Measurements from ENCODE around the gene OTOP2.

OTOP2 gene

DNA sequence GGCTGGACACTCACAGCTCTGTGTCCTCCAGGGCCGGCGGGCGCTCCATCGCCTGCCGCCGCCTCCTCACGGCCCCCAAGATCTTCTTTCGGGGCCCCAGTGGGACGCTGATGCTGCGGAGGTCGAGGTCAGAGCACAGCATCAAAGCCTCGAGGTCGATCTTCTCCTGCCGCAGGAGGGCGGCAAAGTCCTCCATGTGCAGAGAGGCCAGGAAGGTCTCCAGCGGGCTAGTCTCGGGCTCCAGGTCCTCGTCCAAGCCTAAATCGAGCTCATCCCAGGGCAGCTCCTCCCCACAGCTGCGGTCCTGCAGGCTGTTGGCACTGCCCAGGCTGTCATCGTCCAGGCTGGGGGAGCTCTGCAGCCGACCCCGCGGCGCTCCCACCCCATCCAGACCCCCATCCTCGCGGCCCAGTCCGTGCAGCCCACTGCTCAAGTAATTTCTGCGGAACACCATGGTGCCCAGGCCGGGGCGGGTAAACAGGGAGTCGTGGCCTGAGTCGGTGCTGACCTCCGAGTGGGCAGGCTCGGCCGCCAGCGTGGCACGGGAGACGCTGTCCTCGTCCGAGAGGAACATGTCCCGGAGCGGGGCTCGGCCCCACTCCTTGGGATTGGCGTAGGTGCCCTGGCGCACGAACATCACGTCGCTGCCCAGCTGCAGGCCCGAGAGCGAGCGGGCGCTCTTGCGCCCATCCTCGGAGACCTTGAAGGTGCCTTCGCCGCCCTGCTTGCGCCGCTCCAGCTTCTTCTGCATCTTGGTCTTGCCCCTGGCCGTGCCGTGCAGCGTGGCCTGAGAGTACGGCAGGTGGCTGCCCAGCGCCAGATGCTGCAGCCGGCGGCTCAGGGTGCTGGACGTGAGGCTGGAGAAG lies 4.4 kb upstream of the OTOP2 start:
- Histone ChIP-seq H3K4me1 (ENCODE audit: control insufficient read depth, insufficient read depth, low read length) (peaks cover 18% of the 10 kb centered on the region), H3K4me3 (ENCODE audit: low read length in 2 of 2) (no peak overlapping the region), H3K36me3 (ENCODE audit: control insufficient read depth in 2 of 2, insufficient read depth in 2 of 2, low read length in 2 of 2) (no peaks in the 10 kb centered on the region), H3K27me3 (ENCODE audit: control insufficient read depth in 1 of 2, insufficient read depth in 2 of 2, low read length in 2 of 2) (peaks cover 38 to 39% of the 10 kb centered on the region in 2 donors), H3K9me3 (ENCODE audit: control insufficient read depth in 2 of 2, low read length in 2 of 2) (no peaks in the 10 kb centered on the region), H3K9ac (ENCODE audit: low read length in 2 of 2) (no peak overlapping the region), H3K27ac (ENCODE audit: low read length) (no peak overlapping the region)

DNA sequence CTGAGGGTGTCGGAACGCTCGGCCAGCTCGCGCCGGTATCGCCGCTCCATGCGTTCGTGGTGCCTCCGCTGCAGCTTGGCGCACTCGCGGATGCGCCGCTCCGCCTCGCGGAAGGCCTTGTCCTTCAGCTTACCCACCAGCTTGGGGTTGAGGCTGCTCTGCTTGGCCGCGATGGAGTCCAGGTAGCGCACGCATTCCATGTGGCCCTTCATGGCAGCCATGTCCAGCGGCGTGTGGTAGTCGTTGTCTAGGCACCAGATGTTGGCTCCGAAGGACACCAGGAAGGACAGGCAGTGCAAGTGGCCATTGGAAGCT lies 3.8 kb upstream of the OTOP2 start:
- Histone ChIP-seq H3K27me3 (ENCODE audit: control insufficient read depth in 1 of 2, insufficient read depth in 2 of 2, low read length in 2 of 2) (peaks cover 44% of the 10 kb centered on the region in 2 donors), H3K27ac (ENCODE audit: low read length) (no peak overlapping the region), H3K9me3 (ENCODE audit: control insufficient read depth in 2 of 2, low read length in 2 of 2) (no peaks in the 10 kb centered on the region), H3K4me3 (ENCODE audit: low read length in 2 of 2) (no peak overlapping the region), H3K4me1 (ENCODE audit: control insufficient read depth, insufficient read depth, low read length) (peaks cover 21% of the 10 kb centered on the region), H3K9ac (ENCODE audit: low read length in 2 of 2) (no peak overlapping the region), H3K36me3 (ENCODE audit: control insufficient read depth in 2 of 2, insufficient read depth in 2 of 2, low read length in 2 of 2) (no peaks in the 10 kb centered on the region)

DNA sequence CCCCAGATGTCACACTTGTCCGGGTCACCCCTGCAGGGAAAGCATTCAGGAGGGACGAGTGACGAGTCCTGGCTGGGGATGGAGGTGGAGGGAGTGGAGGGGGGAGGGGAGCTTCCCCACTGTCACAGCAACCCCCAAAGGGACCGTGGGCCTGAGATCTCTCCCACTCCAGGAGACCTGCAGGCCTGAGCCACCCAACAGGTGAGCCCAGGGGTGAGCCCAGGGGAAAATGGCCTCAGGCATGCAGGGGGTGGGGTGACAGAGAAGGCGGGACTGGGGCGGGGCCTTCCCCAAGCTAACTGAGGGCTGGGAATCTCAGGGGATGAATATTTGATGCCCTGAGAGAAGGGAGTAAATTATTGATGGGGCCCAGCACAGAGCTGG lies 3.4 kb upstream of the OTOP2 start:
- H3K27me3 ChIP-seq (ENCODE audit: control insufficient read depth in 1 of 2, insufficient read depth in 2 of 2, low read length in 2 of 2) = peaks cover 48% of the 10 kb centered on the region in 2 donors
- H3K4me1 ChIP-seq (ENCODE audit: control insufficient read depth, insufficient read depth, low read length) = peaks cover 21% of the 10 kb centered on the region
- H3K36me3 ChIP-seq (ENCODE audit: control insufficient read depth in 2 of 2, insufficient read depth in 2 of 2, low read length in 2 of 2) = no peaks in the 10 kb centered on the region
- no peak overlapping the region for H3K4me3 ChIP-seq (ENCODE audit: low read length in 2 of 2)
- no peak overlapping the region for H3K27ac ChIP-seq (ENCODE audit: low read length)
- no peak overlapping the region for H3K9ac ChIP-seq (ENCODE audit: low read length in 2 of 2)
- H3K9me3 ChIP-seq (ENCODE audit: control insufficient read depth in 2 of 2, low read length in 2 of 2) = no peaks in the 10 kb centered on the region

DNA sequence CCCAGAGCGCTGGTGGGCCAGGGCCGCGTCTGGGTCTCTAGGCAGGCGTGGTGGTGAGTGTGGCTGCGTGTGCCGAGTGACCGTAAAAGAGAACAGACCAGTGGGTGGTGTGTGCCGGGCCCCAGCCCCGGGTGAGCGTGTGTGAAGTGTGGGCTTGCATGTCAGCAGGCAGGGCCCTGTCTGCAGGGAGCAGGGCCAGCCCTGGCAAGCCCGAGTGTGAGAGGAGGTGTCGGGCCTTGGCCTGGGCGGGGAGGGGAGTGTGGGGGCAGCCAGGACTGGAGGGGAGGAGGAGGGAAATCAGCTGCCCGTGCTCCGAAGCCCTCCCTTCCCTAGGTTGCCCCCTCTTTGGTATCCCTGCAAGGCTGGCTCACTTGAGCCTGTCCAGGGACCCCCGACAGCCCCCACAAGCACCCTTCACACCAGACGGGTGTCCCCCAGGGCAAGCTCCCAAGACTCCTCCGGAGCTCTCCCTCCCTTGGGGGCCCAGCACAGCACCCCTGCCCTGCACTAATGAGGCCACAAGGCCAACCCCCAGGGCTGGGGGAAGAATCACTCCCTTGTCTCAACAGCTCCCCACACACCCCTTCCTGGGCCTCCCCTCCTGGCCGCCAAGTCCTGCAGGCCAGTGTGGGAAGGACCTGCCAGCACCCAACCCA lies 2.9 kb upstream of the OTOP2 start:
- Histone ChIP-seq H3K9me3 (ENCODE audit: control insufficient read depth in 2 of 2, low read length in 2 of 2) (no peaks in the 10 kb centered on the region), H3K36me3 (ENCODE audit: control insufficient read depth in 2 of 2, insufficient read depth in 2 of 2, low read length in 2 of 2) (no peaks in the 10 kb centered on the region), H3K27me3 (ENCODE audit: control insufficient read depth in 1 of 2, insufficient read depth in 2 of 2, low read length in 2 of 2) (peaks cover 52 to 53% of the 10 kb centered on the region in 2 donors), H3K9ac (ENCODE audit: low read length in 2 of 2) (no peak overlapping the region), H3K4me3 (ENCODE audit: low read length in 2 of 2) (no peak overlapping the region), H3K27ac (ENCODE audit: low read length) (no peak overlapping the region), H3K4me1 (ENCODE audit: control insufficient read depth, insufficient read depth, low read length) (peaks cover 21% of the 10 kb centered on the region)

DNA sequence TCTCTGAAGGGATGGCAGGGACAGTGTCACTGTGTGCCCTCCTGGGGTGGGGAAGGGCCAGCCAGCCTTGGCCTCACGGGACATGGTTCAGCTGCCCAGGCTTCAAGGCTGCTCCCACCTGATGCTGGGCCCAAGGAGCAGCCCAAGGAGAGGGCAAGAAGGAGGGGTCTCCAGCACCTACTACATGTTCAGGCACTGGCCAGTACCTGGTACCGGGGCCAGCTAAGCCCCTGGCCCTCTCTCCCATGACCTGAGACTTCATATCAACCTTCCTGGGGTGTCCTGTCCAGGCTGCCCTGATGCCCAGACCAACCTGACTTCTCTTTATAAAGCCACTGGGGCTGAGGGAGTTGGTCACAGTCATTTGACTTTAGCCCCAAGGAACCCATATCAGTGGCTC lies 2.3 kb upstream of the OTOP2 start:
- peaks cover 49 to 56% of the 10 kb centered on the region in 2 donors for H3K27me3 ChIP-seq (ENCODE audit: control insufficient read depth in 1 of 2, insufficient read depth in 2 of 2, low read length in 2 of 2)
- H3K9ac ChIP-seq (ENCODE audit: low read length in 2 of 2) = no peak overlapping the region
- no peak overlapping the region for H3K4me3 ChIP-seq (ENCODE audit: low read length in 2 of 2)
- H3K9me3 ChIP-seq (ENCODE audit: control insufficient read depth in 2 of 2, low read length in 2 of 2) = no peaks in the 10 kb centered on the region
- no peak overlapping the region for H3K27ac ChIP-seq (ENCODE audit: low read length)
- H3K36me3 ChIP-seq (ENCODE audit: control insufficient read depth in 2 of 2, insufficient read depth in 2 of 2, low read length in 2 of 2) = no peaks in the 10 kb centered on the region
- peaks cover 21% of the 10 kb centered on the region for H3K4me1 ChIP-seq (ENCODE audit: control insufficient read depth, insufficient read depth, low read length)

DNA sequence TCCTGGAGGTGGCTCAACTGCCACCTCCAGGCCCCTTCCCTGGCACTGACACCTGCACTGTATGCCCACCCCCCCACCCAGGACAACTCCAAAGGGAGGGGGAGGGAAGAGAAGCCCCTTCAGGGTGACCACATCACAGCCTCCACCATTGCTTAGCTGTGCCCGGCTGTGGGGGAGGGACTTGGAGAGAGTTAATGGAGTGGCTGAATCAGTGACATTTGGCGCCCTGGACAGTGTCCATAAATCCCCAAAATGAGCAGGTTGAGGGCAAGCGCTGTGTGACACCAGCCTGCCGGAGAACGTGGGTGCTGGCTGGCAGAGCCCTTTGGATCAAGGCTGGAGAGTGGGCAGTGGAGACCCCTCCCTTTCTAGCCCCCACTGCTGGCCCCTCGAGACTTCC lies 1.9 kb upstream of the OTOP2 start:
- H3K9me3 ChIP-seq (ENCODE audit: control insufficient read depth in 2 of 2, low read length in 2 of 2) = no peaks in the 10 kb centered on the region
- peaks cover 21% of the 10 kb centered on the region for H3K4me1 ChIP-seq (ENCODE audit: control insufficient read depth, insufficient read depth, low read length)
- H3K27ac ChIP-seq (ENCODE audit: low read length) = no peak overlapping the region
- peaks cover 50 to 59% of the 10 kb centered on the region in 2 donors for H3K27me3 ChIP-seq (ENCODE audit: control insufficient read depth in 1 of 2, insufficient read depth in 2 of 2, low read length in 2 of 2)
- no peak overlapping the region for H3K9ac ChIP-seq (ENCODE audit: low read length in 2 of 2)
- no peak overlapping the region for H3K4me3 ChIP-seq (ENCODE audit: low read length in 2 of 2)
- no peaks in the 10 kb centered on the region for H3K36me3 ChIP-seq (ENCODE audit: control insufficient read depth in 2 of 2, insufficient read depth in 2 of 2, low read length in 2 of 2)

DNA sequence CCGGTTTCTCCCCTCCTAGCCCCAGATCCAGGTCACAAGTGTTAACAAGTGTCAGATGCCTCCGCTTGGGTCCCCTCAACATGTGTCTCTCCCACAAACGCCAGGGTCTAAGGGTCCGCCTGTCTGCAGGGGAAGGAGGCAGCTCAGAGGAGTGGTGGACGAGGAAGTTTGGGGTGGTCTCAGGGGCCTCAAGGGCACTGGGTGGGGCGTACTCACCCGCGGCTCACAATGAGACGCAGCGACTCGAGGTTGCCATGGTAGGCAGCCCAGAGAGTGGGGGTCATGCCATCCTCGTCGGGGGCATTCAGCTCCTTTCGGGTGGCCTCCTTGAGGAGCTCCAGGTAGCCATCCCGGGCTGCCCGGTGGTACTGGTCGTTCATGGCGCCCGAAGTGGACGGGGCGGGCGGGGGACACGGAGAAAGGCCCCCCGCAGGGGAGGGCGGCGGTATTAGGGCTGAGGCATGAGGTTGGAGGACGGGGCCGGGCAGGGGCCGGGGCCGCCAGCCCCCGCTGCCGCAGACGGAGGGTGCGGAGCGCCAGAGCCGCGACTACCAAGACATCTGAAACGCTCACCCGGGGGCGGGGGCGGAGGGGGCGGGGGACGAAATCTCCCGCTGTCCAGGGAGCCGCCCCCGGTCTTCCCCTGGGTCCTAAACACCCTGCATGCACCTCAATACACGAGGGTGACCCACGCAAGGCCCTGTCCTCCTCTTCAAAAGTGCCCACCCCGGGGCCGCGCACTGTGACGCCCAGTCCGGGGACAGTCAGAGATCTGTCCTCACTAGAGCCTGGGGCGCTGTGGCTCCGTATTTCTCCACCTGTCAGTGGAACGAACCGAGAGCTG lies 1.2 kb upstream of the OTOP2 start, which contains the start of gene USH1G:
TSS of gene USH1G (minus strand) at position 562 of the 844 bp plus-strand sequence. CDS start at position 380, 182 bp downstream.
- Histone ChIP-seq H3K9me3 (ENCODE audit: control insufficient read depth in 2 of 2, low read length in 2 of 2) (no peaks in the 10 kb centered on the region), H3K27ac (ENCODE audit: low read length) (no peak within 1 kb of the TSS), H3K4me1 (ENCODE audit: control insufficient read depth, insufficient read depth, low read length) (peaks cover 21% of the 10 kb centered on the region), H3K36me3 (ENCODE audit: control insufficient read depth in 2 of 2, insufficient read depth in 2 of 2, low read length in 2 of 2) (no peaks in the 10 kb centered on the region), H3K4me3 (ENCODE audit: low read length in 2 of 2) (peak within 1 kb of the TSS in 1 of 2 donors; percentile 47), H3K27me3 (ENCODE audit: control insufficient read depth in 1 of 2, insufficient read depth in 2 of 2, low read length in 2 of 2) (peaks cover 55 to 62% of the 10 kb centered on the region in 2 donors), H3K9ac (ENCODE audit: low read length in 2 of 2) (no peak within 1 kb of the TSS)

DNA sequence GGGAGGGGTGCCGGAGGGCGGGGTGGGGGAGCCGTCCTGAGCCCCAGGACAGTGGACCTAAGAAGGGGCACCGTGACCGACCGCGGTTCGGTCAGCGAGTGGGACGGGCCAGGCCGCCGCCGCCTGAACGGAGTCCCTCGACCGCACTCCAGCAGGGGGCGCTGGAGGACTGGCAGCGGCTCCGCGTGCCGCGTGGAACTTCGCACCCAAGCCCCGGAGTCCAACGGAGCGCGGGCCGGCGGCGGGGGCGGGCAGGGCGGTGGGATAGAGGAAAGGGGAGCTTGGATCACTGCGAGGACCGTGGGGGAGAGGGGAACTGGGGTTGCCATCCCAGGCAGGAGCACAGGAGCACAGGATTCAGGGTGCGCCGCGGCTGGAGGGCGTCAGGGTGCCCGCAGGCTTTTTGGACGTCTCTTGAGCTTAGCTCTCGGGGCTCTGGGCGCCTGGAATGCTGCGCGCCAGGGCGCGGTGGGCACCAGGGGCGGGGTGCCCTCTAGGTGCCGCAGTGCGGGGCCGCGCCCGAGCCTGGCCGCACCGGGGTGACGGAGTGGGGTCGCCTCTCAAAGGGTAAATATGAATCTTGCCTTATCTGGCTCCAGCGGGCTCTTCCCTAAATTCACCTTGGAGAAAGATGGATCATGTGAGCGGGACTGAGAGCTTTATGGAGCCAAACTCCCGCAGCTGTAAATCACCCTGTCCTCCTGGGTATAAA lies 379 bp upstream of the OTOP2 start:
- no peaks in the 10 kb centered on the region for H3K36me3 ChIP-seq (ENCODE audit: control insufficient read depth in 2 of 2, insufficient read depth in 2 of 2, low read length in 2 of 2)
- H3K9ac ChIP-seq (ENCODE audit: low read length in 2 of 2) = no peak overlapping the region
- H3K4me3 ChIP-seq (ENCODE audit: low read length in 2 of 2) = peak overlapping the region in 1 of 2 donors; percentile 47
- peaks cover 21% of the 10 kb centered on the region for H3K4me1 ChIP-seq (ENCODE audit: control insufficient read depth, insufficient read depth, low read length)
- no peak overlapping the region for H3K27ac ChIP-seq (ENCODE audit: low read length)
- H3K27me3 ChIP-seq (ENCODE audit: control insufficient read depth in 1 of 2, insufficient read depth in 2 of 2, low read length in 2 of 2) = peaks cover 53 to 60% of the 10 kb centered on the region in 2 donors
- H3K9me3 ChIP-seq (ENCODE audit: control insufficient read depth in 2 of 2, low read length in 2 of 2) = no peaks in the 10 kb centered on the region

DNA sequence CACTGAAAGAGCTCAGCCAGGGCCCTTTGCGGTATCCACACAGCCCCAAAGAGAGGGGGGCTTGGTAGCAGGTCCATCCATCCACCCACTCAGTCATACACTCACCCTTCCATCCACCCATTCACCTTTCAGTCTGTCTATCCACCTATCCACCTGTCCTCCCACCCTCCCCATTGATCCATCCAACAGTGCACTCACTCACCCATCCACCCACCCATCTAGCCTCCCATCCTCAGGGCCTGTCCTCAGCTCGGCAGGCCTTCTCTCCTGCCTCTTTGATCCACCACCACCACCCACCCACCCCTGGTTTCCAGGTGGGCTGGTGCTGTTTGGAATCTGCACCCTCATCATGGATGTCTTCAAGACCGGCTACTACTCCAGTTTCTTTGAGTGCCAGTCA lies 1.2 kb downstream of the OTOP2 start:
- Histone ChIP-seq H3K27ac (ENCODE audit: low read length) (no peak overlapping the region), H3K4me3 (ENCODE audit: low read length in 2 of 2) (no peak overlapping the region), H3K9ac (ENCODE audit: low read length in 2 of 2) (no peak overlapping the region), H3K9me3 (ENCODE audit: control insufficient read depth in 2 of 2, low read length in 2 of 2) (no peaks in the 10 kb centered on the region), H3K4me1 (ENCODE audit: control insufficient read depth, insufficient read depth, low read length) (peaks cover 18% of the 10 kb centered on the region), H3K36me3 (ENCODE audit: control insufficient read depth in 2 of 2, insufficient read depth in 2 of 2, low read length in 2 of 2) (no peaks in the 10 kb centered on the region), H3K27me3 (ENCODE audit: control insufficient read depth in 1 of 2, insufficient read depth in 2 of 2, low read length in 2 of 2) (peaks cover 49 to 56% of the 10 kb centered on the region in 2 donors)

DNA sequence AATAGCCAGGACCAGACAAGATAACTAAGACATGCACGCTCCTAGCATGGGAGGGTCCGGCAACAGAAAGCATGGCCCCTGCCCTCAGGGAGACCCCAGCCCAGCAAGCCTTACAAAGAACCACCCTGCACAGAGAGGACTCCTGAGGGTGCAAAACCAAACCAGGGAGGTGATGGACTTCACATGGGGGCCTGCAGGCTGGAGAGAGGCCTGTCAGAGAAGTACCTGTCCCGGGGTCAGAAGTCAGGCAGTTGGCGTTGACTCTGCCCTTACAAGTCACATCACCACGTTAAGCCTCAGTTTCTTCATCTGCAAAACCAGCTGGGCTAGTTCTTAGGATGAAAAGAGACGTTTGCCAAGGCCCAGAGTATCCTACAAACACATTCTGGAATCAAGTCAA lies 4.7 kb downstream of the OTOP2 start:
- H3K27me3 ChIP-seq (ENCODE audit: control insufficient read depth in 1 of 2, insufficient read depth in 2 of 2, low read length in 2 of 2) = peaks cover 46 to 55% of the 10 kb centered on the region in 2 donors
- no peak overlapping the region for H3K4me3 ChIP-seq (ENCODE audit: low read length in 2 of 2)
- H3K9ac ChIP-seq (ENCODE audit: low read length in 2 of 2) = no peak overlapping the region
- H3K27ac ChIP-seq (ENCODE audit: low read length) = no peak overlapping the region
- peaks cover 12% of the 10 kb centered on the region for H3K4me1 ChIP-seq (ENCODE audit: control insufficient read depth, insufficient read depth, low read length)
- H3K36me3 ChIP-seq (ENCODE audit: control insufficient read depth in 2 of 2, insufficient read depth in 2 of 2, low read length in 2 of 2) = no peaks in the 10 kb centered on the region
- H3K9me3 ChIP-seq (ENCODE audit: control insufficient read depth in 2 of 2, low read length in 2 of 2) = no peaks in the 10 kb centered on the region
